OCI-LY3 (cell line): ENCODE measurements around the gene FRK.
A peak's percentile ranks its signal among the peaks of the same experiment; 100 is the strongest.

ENCODE experiments used
- H2AFZ ChIP-seq: fragments of 200-600, 300-600 bp; shearing (Covaris generic); 2 replicates; pipeline ENCODE4 v1.6.0; 2014; ENCODE audit warnings: antibody characterized with exemption, low read depth, low read length
- H3K27ac ChIP-seq: fragments of 200-600, 300-600 bp; sonication (generic); 2 replicates; pipeline ENCODE4 v1.5.1; 2014; ENCODE audit warnings: mild to moderate bottlenecking, low read length, moderate library complexity, mixed read lengths
- H3K27me3 ChIP-seq: fragments of 200-600, 300-600 bp; sonication (generic); 2 replicates; pipeline ENCODE4 v1.6.1; 2014; ENCODE audit warnings: low read depth, low read length, mixed read lengths
- H3K36me3 ChIP-seq: fragments of 200-600, 300-600 bp; sonication (generic); replicated peaks from 2 replicates; pipeline ENCODE3; 2014; ENCODE audit warnings: low read depth, low read length, mixed read lengths
- H3K4me1 ChIP-seq: fragments of 300-600, 200-600 bp; sonication (generic); 2 replicates; pipeline ENCODE4 v1.6.1; 2014; ENCODE audit warnings: low read length, mixed read lengths
- H3K4me2 ChIP-seq: fragments of 200-600, 300-600 bp; sonication (generic); 2 replicates; pipeline ENCODE4 v1.6.1; 2014; ENCODE audit warnings: low read length, mixed read lengths
- H3K4me3 ChIP-seq: fragments of 300-600, 200-600 bp; sonication (generic); 2 replicates; pipeline ENCODE4 v1.5.1; 2014; ENCODE audit warnings: antibody characterized with exemption, mild to moderate bottlenecking, low read length, moderate library complexity
- H3K79me2 ChIP-seq: fragments of 300-600, 200-600 bp; shearing (Covaris generic); 2 replicates; pipeline ENCODE4 v1.6.1; 2014; ENCODE audit warnings: mild to moderate bottlenecking, low read length, mixed read lengths
- H3K9ac ChIP-seq: fragments of 300-600, 200-600 bp; shearing (Covaris generic); 2 replicates; pipeline ENCODE4 v1.6.0; 2014; ENCODE audit warnings: mild to moderate bottlenecking, low read length, moderate library complexity
- H3K9me3 ChIP-seq: fragments of 200-600, 300-600 bp; shearing (Covaris generic); 2 replicates; pipeline ENCODE4 v1.6.1; 2014; ENCODE audit warnings: low read length, mixed read lengths; ENCODE audit not compliant: insufficient read depth
- H4K20me1 ChIP-seq: fragments of 200-600, 300-600 bp; sonication (generic); 2 replicates; pipeline ENCODE4 v1.6.1; 2016; ENCODE audit warnings: low read length, mixed read lengths; ENCODE audit not compliant: insufficient read depth
- CTCF ChIP-seq: fragments of 200-600, 300-600 bp; sonication (generic); IDR thresholded peaks from 2 replicates; pipeline ENCODE4 v1.5.1; 2014; ENCODE audit warnings: antibody characterized with exemption, low read length, low read depth
- EZH2phosphoT487 ChIP-seq: fragments of 200-600 bp; shearing (Covaris generic); IDR thresholded peaks from 2 replicates; pipeline ENCODE4 v1.6.1; 2018; ENCODE audit warnings: antibody characterized with exemption, mixed run types, low read depth

FRK gene

DNA sequence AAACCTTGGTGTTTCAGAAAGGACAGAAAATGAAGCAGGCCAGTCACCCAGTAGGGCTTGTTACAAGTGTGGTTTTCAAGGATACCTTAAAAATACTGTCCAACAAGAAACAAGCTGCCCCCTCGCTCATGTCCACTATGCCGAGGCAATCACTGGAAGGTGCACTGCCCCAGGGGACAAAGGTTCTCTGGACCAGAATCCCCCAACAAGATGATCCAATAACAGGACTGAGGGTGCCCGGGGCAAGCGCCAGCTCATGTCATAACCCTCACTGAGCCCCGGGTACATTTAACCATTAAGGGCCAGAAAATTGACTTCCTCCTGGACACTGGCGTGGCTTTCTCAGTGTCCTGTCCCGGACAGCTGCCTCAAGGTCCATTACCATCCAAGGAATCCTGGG lies 33.4 kb upstream of the FRK start:
- no peak overlapping the region for H3K4me2 ChIP-seq
- no peak overlapping the region for H3K9ac ChIP-seq
- no peaks in the 10 kb centered on the region for H4K20me1 ChIP-seq
- H3K4me1 ChIP-seq, result peaks cover 22% of the 10 kb centered on the region
- H2AFZ ChIP-seq, result no peak overlapping the region
- no peaks in the 10 kb centered on the region for H3K9me3 ChIP-seq
- H3K79me2 ChIP-seq, result peaks cover 4% of the 10 kb centered on the region; the same call in 1 of the 2 replicates
- peaks cover 17% of the 10 kb centered on the region for H3K36me3 ChIP-seq
- no peak for TF ChIP-seq CTCF
- no peak for TF ChIP-seq EZH2phosphoT487
- no peaks in the 10 kb centered on the region for H3K27me3 ChIP-seq
- H3K4me3 ChIP-seq, result no peak overlapping the region
- no peak overlapping the region for H3K27ac ChIP-seq

GRCh38 chr6:116090251-116090650 lies 29.6 kb upstream of the FRK start:
- H3K27ac ChIP-seq, result peak overlapping the region; percentile 97
- H2AFZ ChIP-seq, result peak overlapping the region; percentile 69
- no peak for TF ChIP-seq EZH2phosphoT487
- TF ChIP-seq CTCF, result no peak
- H3K36me3 ChIP-seq, result peaks cover 15% of the 10 kb centered on the region
- H3K9me3 ChIP-seq, result no peaks in the 10 kb centered on the region
- H3K4me1 ChIP-seq, result peaks cover 55% of the 10 kb centered on the region
- H4K20me1 ChIP-seq, result no peaks in the 10 kb centered on the region
- no peak overlapping the region for H3K4me3 ChIP-seq
- H3K79me2 ChIP-seq, result peaks cover 4% of the 10 kb centered on the region; the same call in 1 of the 2 replicates
- H3K9ac ChIP-seq, result no peak overlapping the region
- no peaks in the 10 kb centered on the region for H3K27me3 ChIP-seq
- H3K4me2 ChIP-seq, result peak overlapping the region; percentile 12

DNA sequence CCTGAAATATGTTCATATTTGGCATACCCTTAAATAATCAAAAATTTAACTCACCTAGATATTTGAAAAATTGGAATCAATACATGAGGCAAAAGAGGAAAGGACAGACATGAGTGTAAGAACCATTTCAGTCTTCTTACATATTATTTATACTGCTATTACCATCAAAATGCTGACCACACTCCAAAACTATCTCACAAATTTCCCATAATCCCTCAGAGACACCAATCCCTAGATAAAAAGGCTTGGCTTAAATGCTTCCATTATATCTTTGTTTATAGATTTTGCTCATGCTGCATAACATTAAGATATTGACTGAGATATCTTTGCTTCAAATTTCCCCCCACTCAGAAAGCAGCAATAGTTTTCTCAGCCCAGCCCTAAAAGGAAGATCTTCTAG lies 28.3 kb upstream of the FRK start:
- H3K27me3 ChIP-seq, result no peaks in the 10 kb centered on the region
- H3K9me3 ChIP-seq, result no peaks in the 10 kb centered on the region
- H3K9ac ChIP-seq, result peak overlapping the region; percentile 77
- peaks cover 63% of the 10 kb centered on the region for H3K4me1 ChIP-seq
- H3K27ac ChIP-seq, result peak overlapping the region; percentile 97
- H3K36me3 ChIP-seq, result peaks cover 15% of the 10 kb centered on the region
- H3K4me2 ChIP-seq, result peak overlapping the region; percentile 71
- peaks cover 4% of the 10 kb centered on the region; the same call in 1 of the 2 replicates for H3K79me2 ChIP-seq
- H3K4me3 ChIP-seq, result no peak overlapping the region
- TF ChIP-seq EZH2phosphoT487 (no peak), CTCF (no peak)
- no peak overlapping the region for H2AFZ ChIP-seq
- H4K20me1 ChIP-seq, result no peaks in the 10 kb centered on the region

DNA sequence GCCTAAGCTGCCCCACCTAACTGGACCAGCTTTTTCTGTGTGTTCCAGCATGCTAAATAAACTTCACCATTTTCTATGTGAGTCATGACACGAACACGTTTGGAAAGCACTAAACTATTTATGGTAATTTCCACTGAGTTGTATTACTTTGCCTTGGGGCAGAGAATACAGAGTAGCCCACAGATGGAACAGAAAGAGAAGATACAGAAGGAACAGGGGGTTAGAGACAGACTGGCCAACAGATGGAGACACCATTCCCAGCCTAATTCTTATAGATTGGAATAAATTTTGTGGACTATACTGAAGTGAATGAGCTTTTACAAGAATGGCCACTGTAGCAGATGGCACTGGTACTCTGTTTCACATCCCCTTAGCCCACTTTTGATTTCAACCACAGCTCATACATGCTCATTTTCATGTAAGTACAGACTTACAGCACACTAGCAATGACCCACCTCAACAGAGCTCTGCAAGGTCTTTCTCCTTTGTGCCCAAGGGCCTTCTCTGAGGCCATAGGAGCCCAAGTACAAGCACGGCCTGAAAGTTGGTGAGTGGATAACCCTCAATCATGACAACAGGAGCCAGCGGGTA lies 26.8 kb upstream of the FRK start:
- Histone ChIP-seq H3K4me2 (peak overlapping the region; percentile 71), H3K27me3 (no peaks in the 10 kb centered on the region), H3K79me2 (peaks cover 4% of the 10 kb centered on the region; the same call in 1 of the 2 replicates), H4K20me1 (no peaks in the 10 kb centered on the region), H3K9me3 (no peaks in the 10 kb centered on the region), H3K27ac (peak overlapping the region; percentile 97), H3K36me3 (peaks cover 15% of the 10 kb centered on the region), H2AFZ (0 out of 2 replicates have a peak overlapping the region, but pooled peaks have one; percentile 29), H3K4me1 (peaks cover 63% of the 10 kb centered on the region), H3K9ac (peak overlapping the region; percentile 77), H3K4me3 (peak overlapping the region; percentile 56)
- TF ChIP-seq CTCF (no peak), EZH2phosphoT487 (no peak)
